GM12872 (cell line): ENCODE results near the gene PPP2R1A.

ENCODE experiments used
- TF ChIP-seq, protein P1 (sequence below): IDR thresholded peaks from 3 replicates; pipeline ENCODE4 v1.5.1; 2011; ENCODE audit warnings: low read depth, mild to moderate bottlenecking, low read length, moderate library complexity; ENCODE audit not compliant: insufficient read depth

PPP2R1A gene

DNA sequence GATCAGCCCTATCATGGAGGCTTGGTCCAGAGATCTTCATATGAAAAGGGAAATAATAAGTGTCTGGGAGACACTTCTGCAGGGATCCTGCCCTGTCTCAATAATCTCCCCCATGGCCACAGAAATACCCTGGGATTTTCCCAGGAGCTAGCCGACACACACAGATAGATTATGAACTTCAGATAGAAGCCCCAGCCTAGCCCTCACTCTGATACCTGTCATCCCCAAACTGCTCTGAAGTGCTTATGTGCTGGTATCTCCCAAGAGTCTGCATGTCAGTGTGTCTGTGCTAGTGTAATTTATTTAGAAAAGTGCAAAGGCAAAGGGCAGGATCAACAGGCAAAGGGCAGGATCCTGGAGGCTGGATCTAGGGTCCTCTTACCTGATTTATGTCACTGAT, 40.8 kb downstream of the PPP2R1A start:
- TF ChIP-seq, protein P1, sequence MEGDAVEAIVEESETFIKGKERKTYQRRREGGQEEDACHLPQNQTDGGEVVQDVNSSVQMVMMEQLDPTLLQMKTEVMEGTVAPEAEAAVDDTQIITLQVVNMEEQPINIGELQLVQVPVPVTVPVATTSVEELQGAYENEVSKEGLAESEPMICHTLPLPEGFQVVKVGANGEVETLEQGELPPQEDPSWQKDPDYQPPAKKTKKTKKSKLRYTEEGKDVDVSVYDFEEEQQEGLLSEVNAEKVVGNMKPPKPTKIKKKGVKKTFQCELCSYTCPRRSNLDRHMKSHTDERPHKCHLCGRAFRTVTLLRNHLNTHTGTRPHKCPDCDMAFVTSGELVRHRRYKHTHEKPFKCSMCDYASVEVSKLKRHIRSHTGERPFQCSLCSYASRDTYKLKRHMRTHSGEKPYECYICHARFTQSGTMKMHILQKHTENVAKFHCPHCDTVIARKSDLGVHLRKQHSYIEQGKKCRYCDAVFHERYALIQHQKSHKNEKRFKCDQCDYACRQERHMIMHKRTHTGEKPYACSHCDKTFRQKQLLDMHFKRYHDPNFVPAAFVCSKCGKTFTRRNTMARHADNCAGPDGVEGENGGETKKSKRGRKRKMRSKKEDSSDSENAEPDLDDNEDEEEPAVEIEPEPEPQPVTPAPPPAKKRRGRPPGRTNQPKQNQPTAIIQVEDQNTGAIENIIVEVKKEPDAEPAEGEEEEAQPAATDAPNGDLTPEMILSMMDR = no peak

DNA sequence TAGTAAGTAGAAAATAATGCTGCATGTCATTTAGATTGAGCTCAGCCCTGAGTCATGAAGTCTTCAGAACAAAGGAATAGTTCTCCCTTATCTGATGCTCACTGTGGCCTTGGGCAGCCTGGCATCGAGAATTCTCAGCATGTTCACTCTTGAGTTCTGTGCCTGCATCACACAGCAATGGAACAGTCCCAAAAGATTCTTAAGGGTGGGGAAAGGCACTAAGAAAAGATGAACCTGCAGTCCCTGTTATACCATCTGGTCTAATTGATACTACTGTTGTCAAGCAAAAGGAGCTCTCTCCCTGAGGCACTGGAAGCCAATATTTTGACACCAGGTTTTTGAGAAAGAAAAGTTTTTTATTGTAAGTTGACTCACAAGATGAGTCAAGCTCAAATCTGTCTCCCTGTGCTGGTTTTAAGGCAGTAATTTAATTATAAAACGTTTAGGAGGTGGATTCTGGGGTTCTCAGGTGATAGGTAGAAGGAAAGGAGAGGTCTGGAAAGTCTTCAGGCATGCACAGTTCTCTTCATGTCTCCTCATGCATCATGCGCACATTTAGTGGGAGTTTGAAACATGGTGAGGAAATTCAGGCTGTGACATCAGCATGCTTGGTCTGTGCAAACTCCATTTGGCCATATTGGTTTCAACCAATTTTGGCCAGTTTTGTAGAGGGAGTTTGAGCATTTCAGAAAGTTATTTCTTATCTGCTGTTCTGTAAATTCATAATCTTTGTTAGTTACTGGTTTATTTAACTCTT, 41.5 kb downstream of the PPP2R1A start:
- TF ChIP-seq, protein P1 = no peak

DNA sequence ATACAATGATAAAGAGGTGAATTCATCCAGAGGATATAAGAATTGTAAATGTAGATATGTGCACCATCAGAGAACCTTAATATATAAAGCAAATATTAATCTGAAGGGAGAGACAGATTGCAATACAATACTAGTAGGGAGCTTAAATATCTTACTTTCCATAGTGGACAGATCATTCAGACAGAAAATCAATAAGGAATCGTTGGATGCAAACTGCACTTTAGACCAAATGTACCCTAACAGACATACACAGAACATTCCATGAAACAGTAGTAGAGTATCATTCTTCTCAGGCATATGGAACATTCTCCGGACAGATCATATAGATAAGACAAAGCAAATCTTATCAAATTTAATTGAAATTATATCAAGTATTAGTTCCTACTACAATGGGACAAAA, 44.6 kb downstream of the PPP2R1A start:
- TF ChIP-seq, protein P1 = no peak

DNA sequence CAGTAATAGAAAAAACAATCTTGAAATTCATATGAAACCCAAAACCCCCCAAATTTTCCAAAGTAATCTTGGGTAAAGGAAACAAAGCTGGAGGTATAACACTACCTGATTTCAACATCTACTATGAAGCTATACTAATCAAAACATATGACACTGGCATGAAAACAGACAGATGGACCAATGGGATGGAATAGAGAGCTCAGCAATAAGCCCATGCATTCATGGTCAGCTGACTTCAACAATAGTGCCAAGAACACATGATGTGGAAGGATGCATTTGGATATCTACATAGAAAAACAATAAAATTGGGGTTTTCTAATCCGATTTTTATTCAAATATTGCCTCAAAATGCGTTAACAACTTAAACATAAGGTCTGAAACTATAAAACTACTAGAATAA, 47.3 kb downstream of the PPP2R1A start:
- TF ChIP-seq, protein P1 = no peak

DNA sequence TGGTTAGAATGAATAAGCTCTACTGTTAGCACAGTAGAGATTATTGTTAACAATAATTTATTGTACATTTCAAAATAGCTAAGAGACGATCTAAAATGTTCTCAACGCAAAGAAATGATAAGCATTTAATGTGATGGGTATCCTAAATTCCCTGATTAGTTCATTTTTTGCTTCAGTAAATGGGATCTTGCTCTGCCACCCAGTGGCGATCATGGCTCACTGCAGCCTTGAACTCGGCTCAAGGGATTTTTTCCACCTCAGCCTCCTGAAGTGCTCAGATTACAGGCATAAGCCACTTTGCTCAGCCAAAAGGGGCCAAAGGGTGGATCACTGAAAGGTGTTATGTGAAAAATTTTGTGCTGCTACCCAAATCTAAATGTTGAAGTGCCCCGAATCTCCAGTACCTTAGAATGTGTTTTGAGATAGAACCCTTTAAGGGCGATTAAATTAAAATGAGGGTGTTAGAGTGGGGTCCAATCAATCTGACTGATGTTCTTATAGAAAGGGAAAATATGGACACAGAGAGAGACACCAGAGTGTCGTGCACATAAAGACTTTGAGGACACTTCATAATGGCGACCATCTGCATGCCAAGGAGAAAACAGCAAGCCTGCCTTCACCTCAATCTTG, 48.0 kb downstream of the PPP2R1A start:
- TF ChIP-seq, protein P1 = peak; percentile 86

DNA sequence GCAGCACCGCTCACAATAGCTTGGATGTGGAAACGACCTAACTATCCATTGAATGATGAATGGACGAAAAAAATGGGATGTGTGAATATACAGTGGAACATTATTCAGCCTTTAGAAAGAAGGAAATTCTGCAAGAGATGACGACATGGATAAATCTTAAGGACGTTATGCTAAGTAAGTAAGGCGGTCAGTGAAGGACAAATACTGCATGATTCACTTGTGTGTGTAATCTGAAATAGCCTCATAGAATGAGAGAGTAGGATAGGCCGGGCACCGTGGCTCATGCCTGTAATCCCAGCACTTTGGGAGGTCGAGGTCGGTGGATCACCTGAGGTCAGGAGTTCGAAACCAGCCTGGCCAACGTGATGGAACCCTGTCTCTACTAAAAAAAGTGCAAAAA, 54.2 kb downstream of the PPP2R1A start:
- TF ChIP-seq, protein P1 = no peak

DNA sequence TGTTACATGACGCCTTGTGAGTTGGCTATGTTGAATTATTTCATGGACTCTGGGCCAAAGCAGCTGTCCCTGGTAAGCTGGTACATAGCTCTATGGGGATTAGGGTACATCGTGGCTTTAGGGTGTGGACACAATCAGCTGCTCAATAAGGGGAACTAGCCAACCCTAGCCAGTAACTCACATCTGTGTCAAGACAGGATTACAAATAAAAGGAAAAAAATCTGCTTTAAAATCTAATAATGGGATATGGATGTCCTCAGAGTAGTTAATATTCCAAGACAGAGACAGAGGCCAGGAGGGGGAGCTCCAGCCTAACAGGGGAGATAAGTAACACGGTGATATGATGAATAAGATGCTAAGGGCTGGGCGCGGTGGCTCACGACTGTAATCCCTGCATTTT, 58.4 kb downstream of the PPP2R1A start:
- TF ChIP-seq, protein P1 = no peak; the same call in 2 of the 3 replicates
